Esophagus muscularis mucosa (tissue), 4 donors: Measurements from ENCODE around the gene PRDX2. TPM values are rescaled to one million over a fixed set of nuclear protein-coding genes. Genes with fewer than 3 reads are reported as not detected.
"Not testable (repeated sequence)": the region's sequence is repeated elsewhere in the genome, so short reads cannot be mapped to it uniquely, and the experiment has no call there.

Source experiments
- DNase-seq: peaks from one replicate; pipeline ENCODE4 v3.0.0-alpha.2; 2017; ENCODE audit errors: extremely low spot score
- H3K27ac ChIP-seq, 4 donors: fragments of 200-600 bp; sonication (generic); replicated peaks in 1 of 4; 1 replicate in 3 of 4; 2 replicates in 1 of 4; pipeline ENCODE4 v1.5.1; 2016 to 2019; ENCODE audit warnings: mild to moderate bottlenecking in 1 of 4
- H3K27me3 ChIP-seq, 4 donors: fragments of 200-600 bp; sonication (generic); one replicate each; pipeline versions ENCODE4 v1.5.1 to v1.6.0; 2016 to 2019
- H3K36me3 ChIP-seq, 4 donors: fragments of 200-600 bp; sonication (generic); one replicate each; pipeline ENCODE4 v1.5.1; 2016 to 2019
- H3K4me1 ChIP-seq, 4 donors: fragments of 200-600 bp; sonication (generic); one replicate each; pipeline ENCODE4 v1.5.1; 2016 to 2019
- H3K4me3 ChIP-seq, 4 donors: fragments of 200-600 bp; sonication (generic); 1 replicate in 2 of 4; 2 replicates in 2 of 4; pipeline ENCODE4 v1.5.1; 2016 to 2019; ENCODE audit warnings: mild to moderate bottlenecking in 4 of 4, moderate library complexity in 1 of 4
- H3K9me3 ChIP-seq, 4 donors: fragments of 200-600 bp; sonication (generic); 1 replicate in 3 of 4; 2 replicates in 1 of 4; pipeline ENCODE4 v1.5.1; 2016 to 2019
- CTCF ChIP-seq, 3 experiments: fragments of 200-600 bp in 2 of 3; fragments of 450-650 bp in 1 of 3; sonication (generic) in 2 of 3; IDR thresholded peaks; one replicate each; pipeline ENCODE4 v1.5.1; 2017 to 2019; ENCODE audit warnings: antibody characterized with exemption in 3 of 3, mild to moderate bottlenecking in 2 of 3, moderate library complexity in 1 of 3
- EP300 ChIP-seq: sonication (generic); formaldehyde crosslinking; IDR thresholded peaks from one replicate; pipeline ENCODE4 v1.6.1; 2017; ENCODE audit warnings: antibody characterized with exemption
- POLR2A ChIP-seq: fragments of 450-650 bp; IDR thresholded peaks from one replicate; pipeline ENCODE4 v1.6.1; 2017; ENCODE audit warnings: antibody characterized with exemption, moderate library complexity, mild to moderate bottlenecking, low read depth
- POLR2AphosphoS5 ChIP-seq, 2 donors: sonication (generic); formaldehyde crosslinking; IDR thresholded peaks; one replicate each; pipeline ENCODE4 v1.6.1; 2017; ENCODE audit warnings: antibody characterized with exemption in 2 of 2
- WGBS: methylation state at CpG from one replicate; pipeline ENCODE4 v1.1.5; 2018; 5-methylcytosine and 5-hydroxymethylcytosine counted together
- intact Hi-C: fragments of 100-400 bp; cut with DNase I; formaldehyde crosslinking; loops from one replicate; pipeline ENCODE4 v1.15.1; 2023
- total RNA-seq, 4 donors: library from RNA; depleted of rRNA; stranded (reverse); fragments of >200 nt; gene quantifications; one replicate each; pipeline versions ENCODE4 v1.1.0 to v1.2.1, GENCODE V29; 2016

PRDX2 gene
- total RNA-seq, 4 donors from 2014 or later: 236 to 275 (median 250) TPM

GRCh38 chr19:12828494-12828893 is 26.9 kb upstream of the PRDX2 start:
- Histone ChIP-seq H3K27me3 (peaks cover 0 to 100% (median 81%) of the 10 kb centered on the region in 4 donors), H3K4me3 (no peak overlapping the region), H3K9me3 (no peaks in the 10 kb centered on the region), H3K4me1 (peaks cover 3 to 31% (median 24%) of the 10 kb centered on the region in 4 donors), H3K27ac (no peak overlapping the region), H3K36me3 (no peaks in the 10 kb centered on the region)
- TF ChIP-seq POLR2A (no peak), EP300 (no peak), POLR2AphosphoS5 (IDR thresholded peaks at IDR 0.05) (no peak), CTCF (IDR thresholded peaks at IDR 0.05) (no peak)
- intact Hi-C loops: no loop called here
- 20% methylated on average over 10 of the region's 23 CpGs for WGBS
- DNase-seq: no peak

DNA sequence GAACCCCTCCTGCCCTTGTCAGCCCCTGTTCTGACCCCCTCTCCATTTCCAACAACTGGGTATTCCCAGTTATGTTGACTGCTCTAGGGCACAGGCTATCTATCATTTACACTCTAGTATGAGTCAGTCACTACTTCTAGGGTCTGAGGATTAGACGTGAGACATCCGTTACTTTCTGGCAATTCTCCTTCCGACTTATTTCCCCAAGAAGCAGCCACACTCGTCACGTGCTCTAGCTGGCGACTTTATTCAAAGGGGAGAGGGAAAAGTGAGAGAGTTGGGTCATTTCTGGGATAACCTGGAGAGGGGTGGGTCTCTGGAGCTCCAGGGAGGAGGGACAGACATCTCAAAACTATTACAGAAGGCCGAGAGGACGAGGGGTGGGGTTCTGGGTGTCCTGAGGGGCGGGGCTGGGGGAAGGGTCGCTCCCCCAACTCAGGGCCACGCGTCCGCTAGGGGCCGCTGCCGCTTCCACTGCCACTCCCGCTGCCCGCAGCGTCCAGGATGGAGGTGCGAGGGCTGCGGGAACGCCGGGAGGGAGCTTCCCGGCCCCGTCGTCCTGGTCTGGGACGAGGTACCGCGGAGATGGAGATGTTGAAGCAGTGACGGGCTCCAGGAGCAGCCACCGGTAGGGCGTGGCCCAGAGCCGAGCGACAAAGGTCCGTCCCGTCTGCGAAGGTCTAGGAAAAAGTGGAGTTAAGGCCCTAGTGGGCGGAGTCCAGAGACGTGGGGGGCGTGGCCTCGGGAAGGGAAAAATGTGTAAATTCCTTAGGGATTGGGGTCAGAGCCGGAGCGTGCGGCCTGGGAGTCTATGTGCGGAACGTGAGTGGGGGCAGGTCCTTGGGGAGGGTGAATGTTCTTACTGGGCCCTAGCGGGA is 23.9 kb upstream of the PRDX2 start:
- Histone ChIP-seq H3K4me3 (no peak overlapping the region), H3K27me3 (peaks cover 0 to 86% (median 53%) of the 10 kb centered on the region in 4 donors), H3K36me3 (no peaks in the 10 kb centered on the region), H3K4me1 (peaks cover 0 to 15% (median 12%) of the 10 kb centered on the region in 4 donors), H3K9me3 (peaks cover 0 to 6% (median 0%) of the 10 kb centered on the region in 4 donors), H3K27ac (no peak overlapping the region)
- 14% methylated on average over 22 of the region's 46 CpGs for WGBS
- no peak for DNase-seq
- intact Hi-C loops: no loop called here
- TF ChIP-seq POLR2AphosphoS5 (IDR thresholded peaks at IDR 0.05) (no peak), CTCF (IDR thresholded peaks at IDR 0.05) (peak in 1 of 3 experiments; percentile 28)

DNA sequence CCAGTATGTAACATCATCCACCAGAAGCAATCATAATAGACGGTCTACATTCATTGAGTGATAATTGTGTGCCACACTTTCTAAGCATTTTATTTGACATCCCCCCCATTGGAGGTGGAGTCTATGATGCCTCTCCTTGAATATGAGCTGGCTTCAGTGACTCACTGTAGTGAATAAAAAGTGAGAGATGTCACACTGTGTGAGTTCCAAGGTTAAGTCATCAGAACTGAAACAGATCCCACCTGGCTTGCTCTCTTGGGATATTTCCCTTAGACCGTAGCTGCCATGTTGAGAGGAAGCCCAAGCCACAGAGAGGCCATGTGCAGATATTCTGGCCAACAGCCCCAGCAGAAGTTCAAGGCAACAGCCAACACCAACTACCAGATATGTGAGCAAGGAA is 20.2 kb upstream of the PRDX2 start:
- Histone ChIP-seq H3K9me3 (peaks cover 0 to 6% (median 0%) of the 10 kb centered on the region in 4 donors), H3K4me1 (peaks cover 0 to 9% (median 8%) of the 10 kb centered on the region in 4 donors), H3K4me3 (no peak overlapping the region), H3K27me3 (peaks cover 0 to 48% (median 23%) of the 10 kb centered on the region in 4 donors), H3K36me3 (no peaks in the 10 kb centered on the region), H3K27ac (no peak overlapping the region)
- 93% methylated on average over 2 of the region's 2 CpGs for WGBS
- intact Hi-C loops: no loop called here
- TF ChIP-seq EP300: no peak
- no peak for TF ChIP-seq CTCF (IDR thresholded peaks at IDR 0.05)
- TF ChIP-seq POLR2AphosphoS5 (IDR thresholded peaks at IDR 0.05): no peak
- TF ChIP-seq POLR2A: no peak
- no peak for DNase-seq

DNA sequence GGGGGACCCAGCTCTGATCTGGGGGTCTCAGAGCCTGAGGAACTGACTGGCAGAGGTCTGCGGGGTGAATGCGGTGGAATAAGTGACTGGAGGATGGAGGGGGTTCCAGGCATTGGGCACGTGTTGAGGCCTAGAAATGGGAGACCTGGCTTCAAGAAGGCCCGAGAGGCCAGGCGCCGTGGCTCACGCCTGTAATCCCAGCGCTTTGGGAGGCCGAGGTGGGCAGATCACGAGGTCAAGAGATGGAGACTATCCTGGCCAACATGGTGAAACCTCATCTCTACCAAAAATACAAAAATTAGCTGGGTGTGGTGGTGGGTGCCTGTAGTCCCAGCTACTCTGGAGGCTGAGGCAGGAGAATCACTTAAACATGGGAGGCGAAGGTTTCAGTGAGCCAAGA is 16.2 kb upstream of the PRDX2 start:
- intact Hi-C loops, DNase-seq, H3K27ac ChIP-seq, H3K9me3 ChIP-seq, H3K4me3 ChIP-seq, H3K27me3 ChIP-seq, H3K4me1 ChIP-seq: not testable (repeated sequence)
- H3K36me3 ChIP-seq: peaks cover 0 to 20% (median 6%) of the 10 kb centered on the region in 4 donors
- WGBS: 96% methylated on average over 11 of the region's 11 CpGs

DNA sequence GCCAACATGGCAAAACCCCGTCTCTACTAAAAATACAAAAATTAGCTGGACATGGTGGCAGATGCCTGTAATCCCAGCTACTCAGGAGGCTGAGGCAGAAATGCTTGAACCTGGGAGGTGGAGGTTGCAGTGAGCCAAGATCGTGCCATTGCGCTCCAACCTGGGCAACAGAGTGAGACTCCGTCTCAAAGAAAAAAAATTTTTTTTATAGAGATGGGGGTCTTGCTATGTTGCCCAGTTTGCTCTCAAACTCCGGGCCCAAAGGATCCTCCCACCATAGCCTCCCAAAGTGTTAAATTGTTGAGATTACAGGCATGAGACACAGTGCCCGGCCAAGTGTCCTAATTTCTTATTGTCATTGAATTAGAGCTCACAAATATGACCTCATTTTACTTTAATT is 15.6 kb upstream of the PRDX2 start:
- DNase-seq, intact Hi-C loops, H3K4me3 ChIP-seq, H3K4me1 ChIP-seq, H3K9me3 ChIP-seq, H3K27me3 ChIP-seq, H3K27ac ChIP-seq: not testable (repeated sequence)
- WGBS: 91% methylated on average over 6 of the region's 6 CpGs
- H3K36me3 ChIP-seq: peaks cover 0 to 26% (median 8%) of the 10 kb centered on the region in 4 donors

GRCh38 chr19:12815088-12815487 is 13.5 kb upstream of the PRDX2 start:
- WGBS: 90% methylated on average over 7 of the region's 7 CpGs
- Histone ChIP-seq H3K4me1 (no peaks in the 10 kb centered on the region), H3K27me3 (no peaks in the 10 kb centered on the region), H3K9me3 (no peaks in the 10 kb centered on the region), H3K4me3 (no peak overlapping the region), H3K27ac (no peak overlapping the region), H3K36me3 (peaks cover 0 to 43% (median 9%) of the 10 kb centered on the region in 4 donors)
- intact Hi-C loops: no loop called here
- no peak for DNase-seq
- no peak for TF ChIP-seq EP300
- TF ChIP-seq CTCF (IDR thresholded peaks at IDR 0.05): no peak
- no peak for TF ChIP-seq POLR2A
- TF ChIP-seq POLR2AphosphoS5 (IDR thresholded peaks at IDR 0.05): no peak
